IMR-90 (cell line): Measurements from ENCODE around the gene IFI27L1. TPM values are rescaled to one million over a fixed set of nuclear protein-coding genes. Genes with fewer than 3 reads are reported as not detected.

Experiments used
- ATAC-seq: fragments of 200-7000 bp; cut with Tn5 transposase; 2 replicates; pipeline ENCODE4 v1.9.1; 2020; ENCODE audit warnings: low read depth, mild to moderate bottlenecking, moderate library complexity
- BruUV-seq: library from RNA; stranded (reverse); fragments of 400-500 nt; replicated peaks from 2 replicates; lab custom pipeline; 2021; lab: Mats Ljungman, UMichigan
- CTCF ChIA-PET: fragments of 300-600 bp; formaldehyde crosslinking; extraction: SDS; loops from one replicate; lab custom pipeline; 2021; ENCODE audit warnings: antibody characterized with exemption; lab: Yijun Ruan, JAX
- POLR2A ChIA-PET: fragments of 300-600 bp; sonication (Branson Sonifier 250); formaldehyde crosslinking; loops from one replicate; lab custom pipeline; 2022; ENCODE audit warnings: antibody characterized with exemption; ENCODE audit not compliant: unreplicated experiment; lab: Charles Lee
- DNase-seq: peaks from one replicate; pipeline ENCODE4 v3.0.0; 2013
- H2AFZ ChIP-seq: replicated peaks from 2 replicates; pipeline ENCODE3; 2013; ENCODE audit warnings: low read length, mild to moderate bottlenecking; ENCODE audit not compliant: poor library complexity
- H2AK5ac ChIP-seq: 2 replicates; pipeline ENCODE4 v1.6.1; 2013; ENCODE audit warnings: low read depth, low read length, inconsistent platforms
- H2AK9ac ChIP-seq: replicated peaks from 2 replicates; pipeline ENCODE3; 2013; ENCODE audit warnings: mild to moderate bottlenecking, low read depth, low read length, moderate library complexity; ENCODE audit not compliant: poor library complexity
- H2BK120ac ChIP-seq: 2 replicates; pipeline ENCODE4 v1.6.1; 2013; ENCODE audit warnings: low read depth, low read length, inconsistent platforms
- H2BK15ac ChIP-seq: 3 replicates; pipeline ENCODE4 v1.6.1; 2013; ENCODE audit warnings: low read depth, low read length, inconsistent platforms
- H2BK20ac ChIP-seq: 2 replicates; pipeline ENCODE4 v1.6.1; 2013; ENCODE audit warnings: low read depth, mild to moderate bottlenecking, inconsistent platforms, low read length, moderate library complexity
- H2BK5ac ChIP-seq: 2 replicates; pipeline ENCODE4 v1.6.1; 2013; ENCODE audit warnings: mild to moderate bottlenecking, low read depth, low read length, inconsistent platforms; ENCODE audit not compliant: poor library complexity, severe bottlenecking
- H3K14ac ChIP-seq: replicated peaks from 2 replicates; pipeline ENCODE4 v1.6.1; 2013; ENCODE audit warnings: low read depth, low read length, inconsistent platforms
- H3K18ac ChIP-seq: 2 replicates; pipeline ENCODE4 v1.6.1; 2013; ENCODE audit warnings: low read depth, low read length, control low read depth
- H3K23ac ChIP-seq: 2 replicates; pipeline ENCODE4 v1.6.1; 2013; ENCODE audit warnings: low read depth, low read length, inconsistent platforms
- H3K27ac ChIP-seq: 2 replicates; pipeline ENCODE4 v1.5.1; 2013; ENCODE audit warnings: mild to moderate bottlenecking, control low read depth, low read length; ENCODE audit not compliant: insufficient read depth
- H3K27me3 ChIP-seq: 2 replicates; pipeline ENCODE4 v1.6.1; 2013; ENCODE audit warnings: low read length; ENCODE audit not compliant: control insufficient read depth, insufficient read depth
- H3K36me3 ChIP-seq: 2 replicates; pipeline ENCODE4 v1.6.1; 2013; ENCODE audit warnings: low read length, mixed read lengths; ENCODE audit not compliant: control insufficient read depth, insufficient read depth
- H3K4ac ChIP-seq: 2 replicates; pipeline ENCODE4 v1.6.1; 2013; ENCODE audit warnings: low read depth, low read length, inconsistent platforms
- H3K4me1 ChIP-seq: 2 replicates; pipeline ENCODE4 v1.6.1; 2013; ENCODE audit warnings: low read length, mixed read lengths; ENCODE audit not compliant: control insufficient read depth, insufficient read depth
- H3K4me2 ChIP-seq: 2 replicates; pipeline ENCODE4 v1.6.1; 2013; ENCODE audit warnings: low read depth, mild to moderate bottlenecking, control low read depth, low read length, moderate library complexity
- H3K4me3 ChIP-seq: 2 replicates; pipeline ENCODE4 v1.5.1; 2013; ENCODE audit warnings: low read depth, mild to moderate bottlenecking, control low read depth, low read length, moderate library complexity; ENCODE audit not compliant: insufficient read depth
- H3K56ac ChIP-seq: 2 replicates; pipeline ENCODE4 v1.6.1; 2013; ENCODE audit warnings: low read length, inconsistent platforms; ENCODE audit not compliant: insufficient read depth; ENCODE audit errors: extremely low read depth
- H3K79me1 ChIP-seq, 2 experiments: 2 replicates each; pipeline ENCODE4 v1.6.1; 2013; ENCODE audit warnings: low read length in 2 of 2, inconsistent platforms in 1 of 2, low read depth in 1 of 2
- H3K9ac ChIP-seq: 2 replicates; pipeline ENCODE4 v1.6.1; 2013; ENCODE audit warnings: low read depth, low read length, control low read depth
- H3K9me1 ChIP-seq: 2 replicates; pipeline ENCODE4 v1.6.1; 2013; ENCODE audit warnings: low read length, inconsistent platforms; ENCODE audit not compliant: insufficient read depth
- H3K9me3 ChIP-seq: 2 replicates; pipeline ENCODE4 v1.6.1; 2013; ENCODE audit warnings: low read length; ENCODE audit not compliant: control insufficient read depth, insufficient read depth
- H4K20me1 ChIP-seq: 2 replicates; pipeline ENCODE4 v1.6.1; 2013; ENCODE audit warnings: low read length, inconsistent platforms; ENCODE audit not compliant: insufficient read depth
- H4K5ac ChIP-seq: 2 replicates; pipeline ENCODE4 v1.6.1; 2013; ENCODE audit warnings: mild to moderate bottlenecking, low read depth, low read length, control low read depth
- H4K8ac ChIP-seq, 2 experiments: 2 replicates each; pipeline ENCODE4 v1.6.1; 2013; ENCODE audit warnings: low read depth in 2 of 2, low read length in 2 of 2, control low read depth in 1 of 2, inconsistent platforms in 1 of 2
- H4K91ac ChIP-seq: 2 replicates; pipeline ENCODE4 v1.6.1; 2013; ENCODE audit warnings: low read depth, low read length, inconsistent platforms; ENCODE audit not compliant: insufficient read depth
- CTCF ChIP-seq: conservative IDR thresholded peaks from 2 replicates; pipeline ENCODE4 v1.5.1; 2012; ENCODE audit warnings: mild to moderate bottlenecking, low read depth, low read length, improper control_type of control experiment
- FOS ChIP-seq: fragments of 150-350 bp; IDR thresholded peaks from 2 replicates; pipeline ENCODE4 v1.6.1; 2016; ENCODE audit warnings: low read depth, low read length
- MAZ ChIP-seq: IDR thresholded peaks from 2 replicates; pipeline ENCODE4 v1.6.1; 2012; ENCODE audit warnings: low read depth, mild to moderate bottlenecking, low read length, improper control_type of control experiment, moderate library complexity, borderline replicate concordance
- RCOR1 ChIP-seq: IDR thresholded peaks from 2 replicates; pipeline ENCODE4 v1.6.1; 2012; ENCODE audit warnings: mild to moderate bottlenecking, low read length, improper control_type of control experiment; ENCODE audit not compliant: insufficient replicate concordance
- RFX5 ChIP-seq: IDR thresholded peaks from 2 replicates; pipeline ENCODE4 v1.8.0; 2012; ENCODE audit warnings: low read depth, mild to moderate bottlenecking, low read length, moderate library complexity
- SMC3 ChIP-seq: fragments of 150-350 bp; IDR thresholded peaks from 2 replicates; pipeline ENCODE4 v1.6.1; 2016; ENCODE audit warnings: low read depth, mild to moderate bottlenecking, antibody characterized with exemption, low read length, moderate library complexity
- WGBS, 2 experiments: methylation state at CpG; one replicate each; pipeline versions ENCODE4 v1.1.5 to v1.1.7; 2013; ENCODE audit warnings: missing lambda C conversion rate in 2 of 2; ENCODE audit not compliant: insufficient read length in 1 of 2; ENCODE audit errors: extremely low coverage in 2 of 2; 5-methylcytosine and 5-hydroxymethylcytosine counted together
- dilution Hi-C: fragments of 300-500 bp; cut with HindIII; formaldehyde crosslinking; loops from one replicate; pipeline ENCODE4 v1.14.3; 2018; ENCODE audit warnings: low sequenced_read_pairs; ENCODE audit not compliant: unreplicated experiment
- in situ Hi-C: fragments of 300-500 bp; cut with MboI; formaldehyde crosslinking; loops from 3 replicates; pipeline ENCODE4 v1.14.3; 2019; ENCODE audit warnings: low sequenced_read_pairs, inconsistent platforms, mixed read lengths
- intact Hi-C: fragments of 100-400 bp; cut with micrococcal nuclease; formaldehyde crosslinking; loops from 2 replicates; pipeline ENCODE4 v1.10.0; 2022
- polyA plus RNA-seq, 3 experiments: library from polyadenylated mRNA; depleted of rRNA; stranded (reverse); fragments of >200 nt; gene quantifications; 2 replicates each; pipeline ENCODE4 v1.2.3, GENCODE V29; 2012; ENCODE audit warnings: low replicate concordance in 1 of 3
- total RNA-seq: library from RNA; depleted of rRNA; stranded (reverse); fragments of >200 nt; gene quantifications from 2 replicates; pipeline ENCODE4 v1.2.3, GENCODE V29; 2012

Gene IFI27L1
- total and polyA plus RNA-seq, 2 of the 4 experiments (the other 2 are of a cell fraction), result 13.3 to 24.3 TPM

GRCh38 chr14:94034886-94035285 is 46.2 kb upstream of the IFI27L1 start:
- H3K27ac ChIP-seq, result no peak overlapping the region
- CTCF ChIA-PET, result interaction anchor here (1.6 to 6.7 kb wide), 2 partner anchors 95 to 102 kb away, joined by 4 to 68 read pairs; no protein-coding TSS in a partner anchor
- no peak overlapping the region for H2AK9ac ChIP-seq
- no peak overlapping the region for H4K91ac ChIP-seq
- no peak overlapping the region for H3K4me3 ChIP-seq
- no peak overlapping the region for H3K4ac ChIP-seq
- BruUV-seq, result no TSS peak
- H3K4me2 ChIP-seq, result no peak overlapping the region
- no peaks in the 10 kb centered on the region for H3K9me1 ChIP-seq
- POLR2A ChIA-PET, result no interaction called here
- H2BK5ac ChIP-seq, result no peak overlapping the region
- in situ Hi-C loops, result loop anchor here (5.0 kb wide), 1 partner anchor 102 kb away; no protein-coding TSS in a partner anchor
- H2BK15ac ChIP-seq, result no peak overlapping the region
- H3K9me3 ChIP-seq, result no peaks in the 10 kb centered on the region
- H3K56ac ChIP-seq, result no peak overlapping the region
- no peaks in the 10 kb centered on the region; a peak in 1 of 4 replicates for H3K79me1 ChIP-seq
- DNase-seq (no peak), ATAC-seq (no peak)
- H4K8ac ChIP-seq, result no peak overlapping the region
- no peaks in the 10 kb centered on the region; the same call in 1 of the 2 replicates for H4K20me1 ChIP-seq
- H2AK5ac ChIP-seq, result no peak overlapping the region
- no peaks in the 10 kb centered on the region for H3K27me3 ChIP-seq
- H2BK120ac ChIP-seq, result no peak overlapping the region
- no peaks in the 10 kb centered on the region for H3K36me3 ChIP-seq
- WGBS, 2 experiments, result no CpG with 5 or more reads among the region's 3 CpGs
- H2BK20ac ChIP-seq, result no peak overlapping the region
- no peak overlapping the region for H3K14ac ChIP-seq
- no peak overlapping the region for H3K18ac ChIP-seq
- no peak overlapping the region for H3K9ac ChIP-seq
- intact Hi-C loops, result no loop called here
- no peak overlapping the region for H4K5ac ChIP-seq
- H3K4me1 ChIP-seq, result no peaks in the 10 kb centered on the region
- TF ChIP-seq CTCF, result no peak
- no peak for TF ChIP-seq RCOR1
- TF ChIP-seq MAZ, result no peak
- no peak for TF ChIP-seq FOS
- TF ChIP-seq RFX5, result no peak
- TF ChIP-seq SMC3, result no peak
- no peak overlapping the region for H2AFZ ChIP-seq
- no peak overlapping the region for H3K23ac ChIP-seq
- dilution Hi-C loops, result no loop called here
